Muscle layer of colon (tissue), 2 donors: ENCODE data around the gene INO80E.

Experiments used
- H3K27ac ChIP-seq: one replicate; pipeline ENCODE4 v1.7.0; 2013; ENCODE audit warnings: low read depth, mild to moderate bottlenecking, low read length, moderate library complexity
- H3K27me3 ChIP-seq, 2 donors: one replicate each; pipeline ENCODE4 v1.7.0; 2013; ENCODE audit warnings: low read length in 2 of 2, mild to moderate bottlenecking in 2 of 2; ENCODE audit not compliant: insufficient read depth in 2 of 2, control insufficient read depth in 1 of 2
- H3K36me3 ChIP-seq: one replicate; pipeline ENCODE4 v1.7.0; 2013; ENCODE audit warnings: mild to moderate bottlenecking, low read length; ENCODE audit not compliant: insufficient read depth
- H3K4me1 ChIP-seq: one replicate; pipeline ENCODE4 v1.7.0; 2013; ENCODE audit warnings: mild to moderate bottlenecking, low read length; ENCODE audit not compliant: insufficient read depth
- H3K4me3 ChIP-seq, 2 donors: one replicate each; pipeline ENCODE4 v1.7.0; 2013; ENCODE audit warnings: low read length in 2 of 2, low read depth in 1 of 2, mild to moderate bottlenecking in 1 of 2, moderate library complexity in 1 of 2
- H3K9ac ChIP-seq: one replicate; pipeline ENCODE4 v1.7.0; 2013; ENCODE audit warnings: low read length
- H3K9me3 ChIP-seq: one replicate; pipeline ENCODE4 v1.7.0; 2013; ENCODE audit warnings: mild to moderate bottlenecking, low read length
- donor health status: abdominal sarcoma.
- donor health status: Adenocarcinoma of cecum.

INO80E gene

DNA sequence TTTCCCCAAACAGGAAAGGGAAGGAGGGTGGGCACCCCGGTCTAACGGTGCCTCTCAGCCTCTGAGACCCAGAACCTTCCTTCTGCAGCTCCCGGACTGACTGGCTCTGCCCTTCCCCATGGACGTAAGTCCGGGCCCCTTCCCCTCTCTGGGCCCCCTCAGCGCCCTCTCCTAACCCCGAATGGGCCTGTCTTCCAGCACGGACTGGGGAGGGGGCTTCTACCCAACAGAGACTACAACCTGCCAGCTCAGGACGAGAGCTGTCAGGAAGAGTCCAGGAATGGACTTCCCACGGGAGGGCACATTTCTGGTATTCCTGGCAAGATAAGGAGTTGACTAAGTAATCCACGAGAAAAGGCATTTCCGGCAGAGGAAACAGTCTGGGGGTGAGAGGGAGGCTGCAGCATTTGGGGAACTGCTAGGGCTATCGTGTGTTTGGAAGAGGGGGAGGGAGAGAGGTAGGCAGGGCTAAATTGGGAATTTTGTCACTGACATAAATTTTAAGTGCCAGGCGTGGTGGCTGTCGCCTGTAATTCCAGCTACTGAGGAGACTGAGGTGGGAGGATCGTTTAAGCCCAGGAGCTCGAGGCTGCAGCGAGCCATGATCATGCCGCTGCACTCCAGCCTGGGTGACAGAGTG, 57.5 kb downstream of the INO80E start:
- Histone ChIP-seq H3K9me3 (no peaks in the 10 kb centered on the region), H3K27me3 (no peaks in the 10 kb centered on the region), H3K36me3 (no peaks in the 10 kb centered on the region), H3K9ac (peak overlapping the region; percentile 28), H3K4me1 (peaks cover 7% of the 10 kb centered on the region), H3K4me3 (peak overlapping the region; percentile 75 to 79), H3K27ac (peak overlapping the region; percentile 27)

DNA sequence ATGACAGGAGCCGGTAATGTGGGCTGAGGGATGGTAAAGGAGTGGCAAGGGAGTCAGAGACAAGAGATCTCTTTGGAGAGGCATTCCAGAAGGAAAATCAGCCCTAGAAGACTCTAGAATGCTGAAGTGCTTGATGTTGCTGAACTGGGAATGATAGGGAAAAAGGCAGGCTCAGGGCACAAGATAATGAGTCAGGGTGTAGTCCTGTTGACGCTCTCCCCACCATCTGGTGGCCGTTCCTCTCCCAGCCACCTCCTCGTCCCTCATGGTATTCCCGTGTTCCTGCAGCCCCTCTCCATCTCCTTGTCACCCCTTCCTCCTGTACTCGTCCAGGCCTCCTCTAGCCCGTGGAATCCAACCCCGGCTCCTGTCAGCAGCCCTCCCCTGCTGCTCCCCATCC, 58.4 kb downstream of the INO80E start:
- H3K9ac ChIP-seq: no peak overlapping the region
- H3K4me1 ChIP-seq: peaks cover 7% of the 10 kb centered on the region
- no peak overlapping the region for H3K4me3 ChIP-seq
- H3K27me3 ChIP-seq: no peaks in the 10 kb centered on the region
- H3K27ac ChIP-seq: no peak overlapping the region
- no peaks in the 10 kb centered on the region for H3K36me3 ChIP-seq
- H3K9me3 ChIP-seq: no peaks in the 10 kb centered on the region

DNA sequence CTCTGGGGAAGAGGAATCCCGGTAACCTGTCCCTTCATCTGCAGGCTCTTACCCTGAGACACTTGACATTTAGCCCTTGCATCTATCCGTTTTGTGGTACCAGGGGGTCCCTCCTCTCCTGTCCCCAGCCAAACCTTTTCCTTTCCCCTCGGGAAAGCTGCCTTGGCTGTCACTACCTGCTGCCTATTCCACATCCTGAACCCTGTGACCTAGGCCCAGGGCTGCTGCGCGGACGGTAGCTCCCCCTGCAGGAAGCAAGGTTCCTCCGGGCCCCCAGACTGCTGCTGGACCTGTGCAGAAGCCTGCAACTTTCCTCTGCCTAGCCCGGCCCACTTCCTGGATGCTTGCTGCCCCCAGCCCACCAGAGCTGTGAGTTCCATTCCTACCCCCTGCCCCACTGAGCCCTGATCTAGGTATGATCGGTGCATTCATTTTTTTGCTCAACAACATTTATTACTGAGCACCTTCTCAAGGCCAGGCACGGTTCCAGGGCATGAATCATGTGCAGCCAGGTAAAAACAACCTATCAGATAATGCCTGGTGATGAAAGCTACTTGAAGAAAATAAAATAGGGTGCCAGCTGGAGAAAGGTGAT, 59.0 kb downstream of the INO80E start:
- H3K27me3 ChIP-seq: no peaks in the 10 kb centered on the region
- H3K36me3 ChIP-seq: no peaks in the 10 kb centered on the region
- no peak overlapping the region for H3K9ac ChIP-seq
- no peak overlapping the region for H3K4me3 ChIP-seq
- H3K4me1 ChIP-seq: peaks cover 7% of the 10 kb centered on the region
- no peak overlapping the region for H3K27ac ChIP-seq
- no peaks in the 10 kb centered on the region for H3K9me3 ChIP-seq
